Fibroblast of villous mesenchyme (primary cell): ENCODE data around the gene GREM1. TPM values are rescaled to one million over a fixed set of nuclear protein-coding genes. Genes with fewer than 3 reads are reported as not detected.

ENCODE experiments used
- DNase-seq: peaks from one replicate; pipeline ENCODE4 v3.0.0-alpha.2; 2010; ENCODE audit warnings: low read depth
- H3K4me3 ChIP-seq: 2 replicates; pipeline ENCODE4 v1.5.1; 2011; ENCODE audit warnings: low read depth, mild to moderate bottlenecking, low read length
- total RNA-seq: library from RNA; depleted of rRNA; stranded (reverse); fragments of >200 nt; gene quantifications from 2 replicates; pipeline ENCODE4 v1.2.3, GENCODE V29; 2012
- TF ChIP-seq, protein P1 (sequence below): IDR thresholded peaks from 2 replicates; pipeline ENCODE4 v1.5.1; 2012; ENCODE audit warnings: low read depth, mild to moderate bottlenecking, low read length; ENCODE audit not compliant: insufficient read depth

The GREM1 gene
- total RNA-seq, 1 donor = 613 TPM

DNA sequence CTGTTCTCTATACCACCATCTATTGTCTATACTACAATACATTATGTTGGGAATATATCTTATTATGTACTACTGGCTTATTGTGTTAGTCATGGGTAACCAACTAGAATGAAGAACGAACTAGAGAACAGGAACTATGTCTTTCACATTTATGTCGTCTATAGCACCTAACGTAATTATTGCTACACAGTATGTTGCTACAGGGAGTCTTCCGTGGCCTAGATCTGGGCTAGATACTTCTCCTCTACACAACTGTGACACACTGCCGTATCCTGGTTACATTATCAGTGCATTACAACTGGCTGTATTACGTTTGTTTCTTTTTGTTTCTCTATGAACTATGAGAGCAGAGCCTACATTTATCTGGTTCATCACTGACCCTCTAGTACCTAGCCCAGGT, 42.3 kb upstream of the GREM1 start:
- DNase-seq = no peak
- TF ChIP-seq, protein P1, sequence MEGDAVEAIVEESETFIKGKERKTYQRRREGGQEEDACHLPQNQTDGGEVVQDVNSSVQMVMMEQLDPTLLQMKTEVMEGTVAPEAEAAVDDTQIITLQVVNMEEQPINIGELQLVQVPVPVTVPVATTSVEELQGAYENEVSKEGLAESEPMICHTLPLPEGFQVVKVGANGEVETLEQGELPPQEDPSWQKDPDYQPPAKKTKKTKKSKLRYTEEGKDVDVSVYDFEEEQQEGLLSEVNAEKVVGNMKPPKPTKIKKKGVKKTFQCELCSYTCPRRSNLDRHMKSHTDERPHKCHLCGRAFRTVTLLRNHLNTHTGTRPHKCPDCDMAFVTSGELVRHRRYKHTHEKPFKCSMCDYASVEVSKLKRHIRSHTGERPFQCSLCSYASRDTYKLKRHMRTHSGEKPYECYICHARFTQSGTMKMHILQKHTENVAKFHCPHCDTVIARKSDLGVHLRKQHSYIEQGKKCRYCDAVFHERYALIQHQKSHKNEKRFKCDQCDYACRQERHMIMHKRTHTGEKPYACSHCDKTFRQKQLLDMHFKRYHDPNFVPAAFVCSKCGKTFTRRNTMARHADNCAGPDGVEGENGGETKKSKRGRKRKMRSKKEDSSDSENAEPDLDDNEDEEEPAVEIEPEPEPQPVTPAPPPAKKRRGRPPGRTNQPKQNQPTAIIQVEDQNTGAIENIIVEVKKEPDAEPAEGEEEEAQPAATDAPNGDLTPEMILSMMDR = no peak
- no peak overlapping the region for H3K4me3 ChIP-seq

DNA sequence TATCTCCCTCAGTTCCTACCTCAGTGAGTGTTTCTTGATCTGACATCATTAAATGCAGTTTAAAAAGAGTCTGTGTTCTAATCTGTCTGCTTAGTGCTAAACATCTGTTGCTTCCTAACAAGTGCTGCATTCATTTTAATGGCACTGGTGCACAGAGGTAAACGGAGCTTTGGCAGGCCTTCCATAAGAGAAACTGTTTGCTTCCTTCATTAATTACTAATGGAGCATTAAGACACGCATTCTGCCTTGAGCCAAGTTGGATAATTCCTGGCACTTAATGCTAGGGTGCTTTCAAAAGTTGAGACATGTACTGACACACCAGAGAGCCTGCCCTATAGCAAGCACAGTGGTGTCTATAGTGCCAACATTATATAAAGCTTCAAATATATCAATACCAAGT, 41.6 kb upstream of the GREM1 start:
- no peak overlapping the region for H3K4me3 ChIP-seq
- TF ChIP-seq, protein P1 = no peak
- DNase-seq = no peak

GRCh38 chr15:32677238-32677750, 40.5 kb upstream of the GREM1 start:
- DNase-seq = no peak
- TF ChIP-seq, protein P1 = no peak
- no peak overlapping the region for H3K4me3 ChIP-seq

DNA sequence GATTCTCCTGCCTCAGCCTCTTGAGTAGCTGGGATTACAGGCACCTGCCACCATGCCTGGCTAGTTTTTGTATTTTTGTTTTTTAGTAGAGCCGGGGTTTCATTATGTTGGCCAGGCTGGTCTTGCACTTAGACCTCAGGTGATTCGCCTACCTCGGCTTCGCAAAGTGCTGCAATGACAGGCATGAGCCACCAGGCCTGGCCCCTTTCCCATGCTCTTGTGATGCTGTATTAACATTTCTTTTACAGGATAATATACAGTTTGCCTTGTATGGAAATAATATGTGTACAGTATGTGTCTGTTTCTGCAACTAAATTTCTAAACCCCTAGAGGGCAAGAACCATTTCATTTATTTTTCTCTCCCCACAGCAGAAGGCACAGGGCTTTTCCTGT, 38.5 kb upstream of the GREM1 start:
- no peak overlapping the region for H3K4me3 ChIP-seq
- TF ChIP-seq, protein P1 = no peak
- DNase-seq = no peak

GRCh38 chr15:32682569-32682968, 35.2 kb upstream of the GREM1 start:
- TF ChIP-seq, protein P1 = no peak
- H3K4me3 ChIP-seq = no peak overlapping the region
- peak; percentile 88 for DNase-seq

- no peak for DNase-seq
- TF ChIP-seq, protein P1 = no peak
- H3K4me3 ChIP-seq = no peak overlapping the region
Measured at GRCh38 chr15:32682977-32683630, 34.7 kb upstream of the GREM1 start.
